ENCODE data around the gene MCTP2. TPM values are rescaled to one million over a fixed set of nuclear protein-coding genes. Genes with fewer than 3 reads are reported as not detected.

Gene MCTP2
- total and polyA plus RNA-seq, 7 donors: 1.5 to 12.2 (median 4.4) TPM

DNA sequence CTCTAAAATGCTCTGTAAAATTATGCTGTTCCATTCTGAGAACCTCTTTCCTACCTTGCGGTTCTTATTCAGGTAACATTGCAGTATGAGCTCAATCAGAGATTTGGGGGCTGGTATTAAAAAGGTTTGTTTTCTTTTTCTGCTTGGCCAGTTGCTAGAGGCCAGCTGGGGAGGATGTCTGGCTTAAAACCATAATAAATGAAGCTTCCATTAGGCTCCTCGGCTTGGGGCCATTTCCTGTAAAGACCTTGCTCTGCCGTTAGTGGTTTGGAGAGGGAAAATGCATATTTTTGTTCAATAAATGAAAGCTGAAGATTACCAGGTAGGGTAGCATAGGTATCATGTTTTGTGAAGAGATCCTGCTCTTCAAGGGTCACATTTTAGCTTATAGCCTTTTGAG is 55.2 kb downstream of the MCTP2 start:
- WGBS, 2 donors: 40 to 73% methylated on average over 3 of the region's 3 CpGs

DNA sequence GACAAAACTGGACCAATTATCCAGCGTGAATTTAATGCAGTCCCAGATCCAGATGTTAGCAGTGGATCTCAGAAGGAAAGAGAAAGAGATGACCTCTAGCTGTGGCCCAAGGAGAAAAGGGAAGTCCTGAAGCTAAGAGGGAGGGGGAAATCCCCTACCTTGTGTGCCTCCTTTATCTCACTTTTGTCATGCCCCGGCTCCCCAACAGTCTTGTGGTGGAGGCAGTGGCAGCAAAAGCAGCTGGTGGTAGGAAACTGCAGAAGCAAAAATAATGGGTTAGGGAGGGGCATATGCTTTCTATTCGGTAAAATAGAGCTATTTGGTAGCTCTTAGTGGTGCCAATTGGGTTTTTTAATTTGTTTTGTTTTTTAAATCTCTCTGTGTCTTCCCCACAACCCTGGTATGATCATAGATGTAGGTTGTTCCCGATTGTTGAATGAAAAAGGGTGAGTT is 56.5 kb downstream of the MCTP2 start:
- Histone ChIP-seq H3K27me3 (no peaks in the 10 kb centered on the region), H3K4me1 (no peaks in the 10 kb centered on the region), H3K36me3 (no peaks in the 10 kb centered on the region), H3K27ac (no peak overlapping the region), H3K4me3 (no peak overlapping the region), H3K9me3 (no peaks in the 10 kb centered on the region)
- intact Hi-C loops (cut with DNase I): no loop called here
- no peak for TF ChIP-seq EP300 (IDR thresholded peaks at IDR 0.05)
- no peak for TF ChIP-seq POLR2A (IDR thresholded peaks at IDR 0.05)
- TF ChIP-seq, protein P1, sequence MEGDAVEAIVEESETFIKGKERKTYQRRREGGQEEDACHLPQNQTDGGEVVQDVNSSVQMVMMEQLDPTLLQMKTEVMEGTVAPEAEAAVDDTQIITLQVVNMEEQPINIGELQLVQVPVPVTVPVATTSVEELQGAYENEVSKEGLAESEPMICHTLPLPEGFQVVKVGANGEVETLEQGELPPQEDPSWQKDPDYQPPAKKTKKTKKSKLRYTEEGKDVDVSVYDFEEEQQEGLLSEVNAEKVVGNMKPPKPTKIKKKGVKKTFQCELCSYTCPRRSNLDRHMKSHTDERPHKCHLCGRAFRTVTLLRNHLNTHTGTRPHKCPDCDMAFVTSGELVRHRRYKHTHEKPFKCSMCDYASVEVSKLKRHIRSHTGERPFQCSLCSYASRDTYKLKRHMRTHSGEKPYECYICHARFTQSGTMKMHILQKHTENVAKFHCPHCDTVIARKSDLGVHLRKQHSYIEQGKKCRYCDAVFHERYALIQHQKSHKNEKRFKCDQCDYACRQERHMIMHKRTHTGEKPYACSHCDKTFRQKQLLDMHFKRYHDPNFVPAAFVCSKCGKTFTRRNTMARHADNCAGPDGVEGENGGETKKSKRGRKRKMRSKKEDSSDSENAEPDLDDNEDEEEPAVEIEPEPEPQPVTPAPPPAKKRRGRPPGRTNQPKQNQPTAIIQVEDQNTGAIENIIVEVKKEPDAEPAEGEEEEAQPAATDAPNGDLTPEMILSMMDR (IDR thresholded peaks at IDR 0.05): no peak
- TF ChIP-seq POLR2AphosphoS5 (IDR thresholded peaks at IDR 0.05): no peak
- WGBS, 2 donors: 38 to 77% methylated on average over 4 of the region's 4 CpGs
- no peak for DNase-seq

More for the DNA sequence above, 55.2 kb downstream of the MCTP2 start:
- H3K36me3 ChIP-seq: no peaks in the 10 kb centered on the region
- intact Hi-C loops (cut with DNase I): no loop called here
- H3K9me3 ChIP-seq: no peaks in the 10 kb centered on the region
- H3K4me1 ChIP-seq: no peaks in the 10 kb centered on the region
- H3K27ac ChIP-seq: no peak overlapping the region
- DNase-seq: no peak
- H3K4me3 ChIP-seq: no peak overlapping the region
- TF ChIP-seq, protein P1 (IDR thresholded peaks at IDR 0.05): no peak
- TF ChIP-seq EP300 (IDR thresholded peaks at IDR 0.05): no peak
- no peak for TF ChIP-seq POLR2AphosphoS5 (IDR thresholded peaks at IDR 0.05)
- no peak for TF ChIP-seq POLR2A (IDR thresholded peaks at IDR 0.05)
- H3K27me3 ChIP-seq: no peaks in the 10 kb centered on the region

DNA sequence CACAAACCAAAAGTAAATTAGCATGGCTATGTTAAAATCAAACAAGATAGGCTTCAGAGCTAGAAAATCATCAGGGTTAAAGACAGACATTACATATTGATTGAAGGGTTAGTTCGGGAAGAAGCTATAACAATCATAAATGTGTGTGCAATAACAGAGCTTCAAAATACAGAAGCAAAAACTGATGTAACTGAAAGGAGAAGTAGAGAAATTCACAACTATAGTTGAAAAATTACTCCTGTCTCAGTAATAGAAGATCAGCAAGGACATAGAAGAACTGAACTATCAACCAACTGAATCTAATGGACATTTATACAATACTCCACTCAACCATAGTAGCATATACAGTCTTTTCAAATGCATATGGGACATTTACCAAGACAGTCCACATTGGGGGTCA is 59.4 kb downstream of the MCTP2 start:
- 87 to 94% methylated on average over 1 of the region's 1 CpG for WGBS, 2 donors
- H3K36me3 ChIP-seq: no peaks in the 10 kb centered on the region
- DNase-seq: no peak
- H3K4me3 ChIP-seq: no peak overlapping the region
- no peak for TF ChIP-seq POLR2AphosphoS5 (IDR thresholded peaks at IDR 0.05)
- TF ChIP-seq, protein P1 (IDR thresholded peaks at IDR 0.05): no peak
- TF ChIP-seq POLR2A (IDR thresholded peaks at IDR 0.05): no peak
- TF ChIP-seq EP300 (IDR thresholded peaks at IDR 0.05): no peak
- H3K27me3 ChIP-seq: no peaks in the 10 kb centered on the region
- H3K9me3 ChIP-seq: no peaks in the 10 kb centered on the region
- intact Hi-C loops (cut with DNase I): no loop called here
- no peak overlapping the region for H3K27ac ChIP-seq
- H3K4me1 ChIP-seq: peaks cover 0 to 7% (median 0%) of the 10 kb centered on the region in 4 donors

DNA sequence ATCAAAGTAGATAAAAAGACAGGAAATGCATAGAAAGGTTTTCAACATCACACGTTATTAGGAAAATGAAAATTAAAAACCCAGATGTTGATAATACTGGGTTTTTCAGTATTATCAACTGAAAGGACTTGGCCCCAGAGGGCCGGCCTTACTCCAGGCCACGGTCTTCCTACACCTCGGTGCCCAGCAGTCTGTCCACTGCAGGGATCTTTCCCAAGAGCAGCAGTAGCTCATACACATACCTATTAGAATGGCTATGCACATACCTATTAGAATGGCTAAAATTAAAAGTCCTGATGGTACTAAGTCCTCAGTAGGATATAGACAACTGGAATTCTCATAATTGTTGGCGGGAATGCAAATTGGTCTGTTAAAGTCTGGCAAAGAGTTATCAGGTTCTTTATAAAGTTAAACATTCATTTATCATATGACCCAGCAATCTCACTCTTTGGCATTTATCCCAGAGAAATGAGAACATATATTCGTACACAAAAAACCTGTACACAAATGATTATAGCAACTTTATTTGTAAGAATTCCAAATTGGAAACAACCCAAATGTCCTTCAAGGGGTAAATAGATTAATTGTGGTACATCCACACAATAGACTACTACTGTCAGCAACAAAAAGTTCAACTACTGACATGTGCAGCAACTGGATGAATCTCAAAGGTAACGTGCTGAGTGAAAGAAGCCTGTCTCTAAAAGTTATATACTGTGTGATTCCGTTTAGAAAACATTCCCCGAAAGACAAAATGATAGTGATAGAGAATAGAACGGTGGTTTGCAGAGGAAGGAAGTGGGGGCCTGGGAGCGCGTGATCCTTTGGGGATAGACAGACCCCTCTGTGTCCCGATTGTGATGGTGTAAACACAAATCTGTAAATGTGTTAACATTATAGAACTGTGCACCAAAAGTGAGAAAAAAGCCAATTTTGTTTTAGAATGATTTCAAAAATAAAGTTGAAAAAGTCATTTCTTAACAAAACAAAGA is 62.3 kb downstream of the MCTP2 start:
- no peak overlapping the region for H3K27ac ChIP-seq
- WGBS, 2 donors: 22 to 41% methylated on average over 13 of the region's 13 CpGs
- H3K27me3 ChIP-seq: no peaks in the 10 kb centered on the region

More for the DNA sequence above, 62.3 kb downstream of the MCTP2 start:
- Histone ChIP-seq H3K36me3 (no peaks in the 10 kb centered on the region), H3K4me3 (no peak overlapping the region), H3K9me3 (no peaks in the 10 kb centered on the region), H3K4me1 (peaks cover 0 to 7% (median 0%) of the 10 kb centered on the region in 4 donors)
- intact Hi-C loops (cut with DNase I): no loop called here
- TF ChIP-seq POLR2A (IDR thresholded peaks at IDR 0.05) (no peak), EP300 (IDR thresholded peaks at IDR 0.05) (no peak), POLR2AphosphoS5 (IDR thresholded peaks at IDR 0.05) (no peak)
- TF ChIP-seq, protein P1 (IDR thresholded peaks at IDR 0.05): no peak
- no peak for DNase-seq
